ENCODE measurements around the gene CDH20. TPM values are rescaled to one million over a fixed set of nuclear protein-coding genes. Genes with fewer than 3 reads are reported as not detected.

The CDH20 gene
- total RNA-seq, 2 experiments from 2014 or later, result 0.10 TPM; not detected in 1

- no peaks in the 10 kb centered on the region for H3K36me3 Mint-ChIP-seq
- H3K27ac Mint-ChIP-seq, result no peak overlapping the region
- DNase-seq, result no peak
- POLR2A ChIA-PET, result interaction anchor here (0.6 kb wide), 1 partner anchor 37 kb away, joined by 3 read pairs; no protein-coding TSS in a partner anchor
- no peak overlapping the region for H3K4me3 Mint-ChIP-seq
- H3K9me3 Mint-ChIP-seq, result no peaks in the 10 kb centered on the region
- CTCF ChIA-PET, result no interaction called here
- no peaks in the 10 kb centered on the region for H3K4me1 Mint-ChIP-seq (ENCODE audit: low read depth)
- no peaks in the 10 kb centered on the region for H3K27me3 Mint-ChIP-seq
- intact Hi-C loops (cut with micrococcal nuclease), result no loop called here
These were observed 131.4 kb downstream of the CDH20 start for GRCh38 chr18:61464551-61465142.

GRCh38 chr18:61466736-61467135 is 133.5 kb downstream of the CDH20 start:
- CTCF ChIA-PET, result no interaction called here
- Mint-ChIP-seq H3K36me3 (no peaks in the 10 kb centered on the region), H3K9me3 (no peaks in the 10 kb centered on the region), H3K27ac (no peak overlapping the region), H3K4me3 (no peak overlapping the region), H3K4me1 (ENCODE audit: low read depth) (no peaks in the 10 kb centered on the region), H3K27me3 (no peaks in the 10 kb centered on the region)
- no peak for DNase-seq
- intact Hi-C loops (cut with micrococcal nuclease), result no loop called here
- POLR2A ChIA-PET, result no interaction called here

GRCh38 chr18:61470031-61470674 is 136.9 kb downstream of the CDH20 start:
- POLR2A ChIA-PET, result no interaction called here
- Mint-ChIP-seq H3K36me3 (no peaks in the 10 kb centered on the region), H3K27ac (no peak overlapping the region), H3K27me3 (no peaks in the 10 kb centered on the region), H3K9me3 (no peaks in the 10 kb centered on the region), H3K4me3 (no peak overlapping the region), H3K4me1 (ENCODE audit: low read depth) (no peaks in the 10 kb centered on the region)
- intact Hi-C loops (cut with micrococcal nuclease), result no loop called here
- DNase-seq, result no peak
- CTCF ChIA-PET, result no interaction called here

- Mint-ChIP-seq H3K36me3 (no peaks in the 10 kb centered on the region), H3K9me3 (no peaks in the 10 kb centered on the region), H3K4me3 (no peak overlapping the region), H3K27ac (no peak overlapping the region), H3K4me1 (ENCODE audit: low read depth) (no peaks in the 10 kb centered on the region), H3K27me3 (no peaks in the 10 kb centered on the region)
- POLR2A ChIA-PET, result no interaction called here
- CTCF ChIA-PET, result no interaction called here
- intact Hi-C loops (cut with micrococcal nuclease), result no loop called here
- no peak for DNase-seq
These were observed 138.3 kb downstream of the CDH20 start for GRCh38 chr18:61471541-61471940.

GRCh38 chr18:61471942-61472341 is 138.7 kb downstream of the CDH20 start:
- DNase-seq, result no peak
- Mint-ChIP-seq H3K4me3 (no peak overlapping the region), H3K4me1 (ENCODE audit: low read depth) (no peaks in the 10 kb centered on the region), H3K9me3 (no peaks in the 10 kb centered on the region), H3K36me3 (no peaks in the 10 kb centered on the region), H3K27me3 (no peaks in the 10 kb centered on the region), H3K27ac (no peak overlapping the region)
- ChIA-PET POLR2A (no interaction called here), CTCF (no interaction called here)
- intact Hi-C loops (cut with micrococcal nuclease), result no loop called here

- Mint-ChIP-seq H3K4me1 (ENCODE audit: low read depth) (no peaks in the 10 kb centered on the region), H3K9me3 (no peaks in the 10 kb centered on the region), H3K4me3 (no peak overlapping the region), H3K27ac (no peak overlapping the region), H3K36me3 (no peaks in the 10 kb centered on the region), H3K27me3 (no peaks in the 10 kb centered on the region)
- no peak for DNase-seq
- ChIA-PET CTCF (no interaction called here), POLR2A (no interaction called here)
- intact Hi-C loops (cut with micrococcal nuclease), result no loop called here
These were observed 141.1 kb downstream of the CDH20 start for GRCh38 chr18:61474341-61474740.

GRCh38 chr18:61474918-61475317 is 141.7 kb downstream of the CDH20 start:
- H3K9me3 Mint-ChIP-seq, result no peaks in the 10 kb centered on the region
- H3K36me3 Mint-ChIP-seq, result no peaks in the 10 kb centered on the region
- H3K27ac Mint-ChIP-seq, result no peak overlapping the region
- DNase-seq, result no peak
- intact Hi-C loops (cut with micrococcal nuclease), result no loop called here
- ChIA-PET CTCF (no interaction called here), POLR2A (no interaction called here)
- H3K4me3 Mint-ChIP-seq, result no peak overlapping the region
- no peaks in the 10 kb centered on the region for H3K4me1 Mint-ChIP-seq (ENCODE audit: low read depth)
- no peaks in the 10 kb centered on the region for H3K27me3 Mint-ChIP-seq

- ChIA-PET CTCF (no interaction called here), POLR2A (no interaction called here)
- DNase-seq, result no peak
- intact Hi-C loops (cut with micrococcal nuclease), result no loop called here
- Mint-ChIP-seq H3K27ac (no peak overlapping the region), H3K27me3 (no peaks in the 10 kb centered on the region), H3K36me3 (no peaks in the 10 kb centered on the region), H3K9me3 (no peaks in the 10 kb centered on the region), H3K4me3 (no peak overlapping the region), H3K4me1 (ENCODE audit: low read depth) (no peaks in the 10 kb centered on the region)
These were observed 142.7 kb downstream of the CDH20 start for GRCh38 chr18:61475931-61476330.

GRCh38 chr18:61489334-61489733 is 156.1 kb downstream of the CDH20 start:
- no peaks in the 10 kb centered on the region for H3K36me3 Mint-ChIP-seq
- no peak for DNase-seq
- H3K27me3 Mint-ChIP-seq, result no peaks in the 10 kb centered on the region
- no peak overlapping the region for H3K4me3 Mint-ChIP-seq
- CTCF ChIA-PET, result no interaction called here
- no peaks in the 10 kb centered on the region for H3K9me3 Mint-ChIP-seq
- H3K27ac Mint-ChIP-seq, result no peak overlapping the region
- no peaks in the 10 kb centered on the region for H3K4me1 Mint-ChIP-seq (ENCODE audit: low read depth)
- POLR2A ChIA-PET, result no interaction called here
- intact Hi-C loops (cut with micrococcal nuclease), result no loop called here

GRCh38 chr18:61496374-61496773 is 163.1 kb downstream of the CDH20 start:
- no peaks in the 10 kb centered on the region for H3K36me3 Mint-ChIP-seq
- CTCF ChIA-PET, result no interaction called here
- no peak for DNase-seq
- no peaks in the 10 kb centered on the region for H3K4me1 Mint-ChIP-seq (ENCODE audit: low read depth)
- peaks cover 2% of the 10 kb centered on the region for H3K27me3 Mint-ChIP-seq
- H3K27ac Mint-ChIP-seq, result no peak overlapping the region
- intact Hi-C loops (cut with micrococcal nuclease), result no loop called here
- POLR2A ChIA-PET, result no interaction called here
- H3K4me3 Mint-ChIP-seq, result no peak overlapping the region
- no peaks in the 10 kb centered on the region for H3K9me3 Mint-ChIP-seq

- ChIA-PET CTCF (no interaction called here), POLR2A (no interaction called here)
These were observed 164.2 kb downstream of the CDH20 start for GRCh38 chr18:61497422-61497821.

GRCh38 chr18:61502472-61502871 is 169.2 kb downstream of the CDH20 start:
- Mint-ChIP-seq H3K36me3 (no peaks in the 10 kb centered on the region), H3K27ac (no peak overlapping the region), H3K4me3 (no peak overlapping the region), H3K9me3 (no peaks in the 10 kb centered on the region), H3K4me1 (ENCODE audit: low read depth) (no peaks in the 10 kb centered on the region), H3K27me3 (peaks cover 10% of the 10 kb centered on the region)
- no peak for DNase-seq
- intact Hi-C loops (cut with micrococcal nuclease), result loop anchor here (2.0 to 5.0 kb wide), 2 partner anchors 180 to 414 kb away; no protein-coding TSS in a partner anchor
- POLR2A ChIA-PET, result no interaction called here
- CTCF ChIA-PET, result interaction anchor here (1.0 to 4.6 kb wide), 6 partner anchors 9 to 1515 kb away, joined by 3 to 28 read pairs (median 5); no protein-coding TSS in a partner anchor

More at GRCh38 chr18:61497422-61497821, 164.2 kb downstream of the CDH20 start:
- intact Hi-C loops (cut with micrococcal nuclease), result no loop called here
- no peaks in the 10 kb centered on the region for H3K36me3 Mint-ChIP-seq
- no peaks in the 10 kb centered on the region for H3K4me1 Mint-ChIP-seq (ENCODE audit: low read depth)
- H3K27ac Mint-ChIP-seq, result no peak overlapping the region
- H3K4me3 Mint-ChIP-seq, result no peak overlapping the region
- no peak for DNase-seq
- H3K27me3 Mint-ChIP-seq, result peaks cover 2% of the 10 kb centered on the region
- H3K9me3 Mint-ChIP-seq, result no peaks in the 10 kb centered on the region

- intact Hi-C loops (cut with micrococcal nuclease), result loop anchor here (2.0 to 5.0 kb wide), 2 partner anchors 181 to 415 kb away; no protein-coding TSS in a partner anchor
- Mint-ChIP-seq H3K9me3 (no peaks in the 10 kb centered on the region), H3K36me3 (no peaks in the 10 kb centered on the region), H3K4me1 (ENCODE audit: low read depth) (no peaks in the 10 kb centered on the region), H3K27ac (no peak overlapping the region), H3K4me3 (no peak overlapping the region), H3K27me3 (peaks cover 10% of the 10 kb centered on the region)
- no peak for DNase-seq
- CTCF ChIA-PET, result interaction anchor here (0.6 to 4.6 kb wide), 3 partner anchors 79 to 1516 kb away, joined by 3 to 28 read pairs (median 4); no protein-coding TSS in a partner anchor
- POLR2A ChIA-PET, result no interaction called here
These were observed 170.5 kb downstream of the CDH20 start for GRCh38 chr18:61503688-61504087.
